ENCODE measurements around the gene GPR21.

GPR21 gene

GRCh38 chr9:123063896-123064295 lies 30.4 kb downstream of the GPR21 start:
- DNase-seq: no peak
- Mint-ChIP-seq H3K27ac (no peak overlapping the region), H3K27me3 (no peaks in the 10 kb centered on the region)

GRCh38 chr9:123064716-123065115 lies 31.2 kb downstream of the GPR21 start:
- Mint-ChIP-seq H3K4me1 (no peaks in the 10 kb centered on the region), H3K36me3 (peaks cover 13% of the 10 kb centered on the region), H3K4me3 (no peak overlapping the region), H3K27me3 (no peaks in the 10 kb centered on the region), H3K27ac (no peak overlapping the region), H3K9me3 (no peaks in the 10 kb centered on the region)
- CTCF ChIA-PET: no interaction called here
- DNase-seq: no peak

More at GRCh38 chr9:123063896-123064295, 30.4 kb downstream of the GPR21 start:
- Mint-ChIP-seq H3K4me3 (no peak overlapping the region), H3K9me3 (no peaks in the 10 kb centered on the region), H3K4me1 (no peaks in the 10 kb centered on the region), H3K36me3 (peaks cover 13% of the 10 kb centered on the region)
- CTCF ChIA-PET: interaction anchor here (1.0 to 1.5 kb wide), 2 partner anchors 14 to 286 kb away, joined by 3 read pairs; no protein-coding TSS in a partner anchor

- H3K27me3 Mint-ChIP-seq: no peaks in the 10 kb centered on the region
- no peak overlapping the region for H3K27ac Mint-ChIP-seq
- CTCF ChIA-PET: no interaction called here
- H3K4me1 Mint-ChIP-seq: no peaks in the 10 kb centered on the region
- H3K4me3 Mint-ChIP-seq: no peak overlapping the region
- no peaks in the 10 kb centered on the region for H3K9me3 Mint-ChIP-seq
- DNase-seq: no peak
- peaks cover 13% of the 10 kb centered on the region for H3K36me3 Mint-ChIP-seq
Observed at GRCh38 chr9:123065196-123065595, 31.7 kb downstream of the GPR21 start.

- Mint-ChIP-seq H3K4me1 (no peaks in the 10 kb centered on the region), H3K27ac (no peak overlapping the region), H3K4me3 (no peak overlapping the region), H3K36me3 (peaks cover 20% of the 10 kb centered on the region), H3K27me3 (no peaks in the 10 kb centered on the region), H3K9me3 (no peaks in the 10 kb centered on the region)
- DNase-seq: no peak
- CTCF ChIA-PET: no interaction called here
Observed at GRCh38 chr9:123067136-123067535, 33.7 kb downstream of the GPR21 start.

- DNase-seq: no peak
- Mint-ChIP-seq H3K27ac (no peak overlapping the region), H3K36me3 (peaks cover 20% of the 10 kb centered on the region)
Observed at GRCh38 chr9:123069010-123069481, 35.6 kb downstream of the GPR21 start.

GRCh38 chr9:123070198-123070597 lies 36.7 kb downstream of the GPR21 start:
- H3K27ac Mint-ChIP-seq: no peak overlapping the region
- CTCF ChIA-PET: interaction anchor here (1.0 kb wide), 1 partner anchor 23 kb away, joined by 3 read pairs; no protein-coding TSS in a partner anchor
- no peaks in the 10 kb centered on the region for H3K27me3 Mint-ChIP-seq
- no peak for DNase-seq
- no peak overlapping the region for H3K4me3 Mint-ChIP-seq
- no peaks in the 10 kb centered on the region for H3K9me3 Mint-ChIP-seq
- no peaks in the 10 kb centered on the region for H3K4me1 Mint-ChIP-seq
- peaks cover 21% of the 10 kb centered on the region for H3K36me3 Mint-ChIP-seq

More at GRCh38 chr9:123069010-123069481, 35.6 kb downstream of the GPR21 start:
- Mint-ChIP-seq H3K9me3 (no peaks in the 10 kb centered on the region), H3K27me3 (no peaks in the 10 kb centered on the region), H3K4me3 (no peak overlapping the region), H3K4me1 (no peaks in the 10 kb centered on the region)
- CTCF ChIA-PET: interaction anchor here (0.6 to 1.1 kb wide), 2 partner anchors 11 to 656 kb away, joined by 3 read pairs; no protein-coding TSS in a partner anchor

GRCh38 chr9:123072407-123072995 lies 39.0 kb downstream of the GPR21 start:
- no peaks in the 10 kb centered on the region for H3K4me1 Mint-ChIP-seq
- no peak overlapping the region for H3K27ac Mint-ChIP-seq
- H3K36me3 Mint-ChIP-seq: peaks cover 11% of the 10 kb centered on the region
- CTCF ChIA-PET: interaction anchor here (1.4 kb wide), 1 partner anchor 277 kb away, joined by 3 read pairs; no protein-coding TSS in a partner anchor
- DNase-seq: no peak
- no peak overlapping the region for H3K4me3 Mint-ChIP-seq
- H3K9me3 Mint-ChIP-seq: no peaks in the 10 kb centered on the region
- no peaks in the 10 kb centered on the region for H3K27me3 Mint-ChIP-seq

- no peaks in the 10 kb centered on the region for H3K27me3 Mint-ChIP-seq
- peaks cover 11% of the 10 kb centered on the region for H3K36me3 Mint-ChIP-seq
- no peak overlapping the region for H3K27ac Mint-ChIP-seq
Observed at GRCh38 chr9:123073441-123073840, 40.0 kb downstream of the GPR21 start.

GRCh38 chr9:123073991-123074422 lies 40.5 kb downstream of the GPR21 start:
- no peaks in the 10 kb centered on the region for H3K27me3 Mint-ChIP-seq
- H3K4me3 Mint-ChIP-seq: no peak overlapping the region
- no peaks in the 10 kb centered on the region for H3K4me1 Mint-ChIP-seq
- CTCF ChIA-PET: interaction anchor here (1.6 kb wide), 1 partner anchor 276 kb away, joined by 4 read pairs; no protein-coding TSS in a partner anchor
- H3K27ac Mint-ChIP-seq: no peak overlapping the region
- no peak for DNase-seq
- H3K9me3 Mint-ChIP-seq: no peaks in the 10 kb centered on the region
- H3K36me3 Mint-ChIP-seq: peaks cover 13% of the 10 kb centered on the region

More at GRCh38 chr9:123073441-123073840, 40.0 kb downstream of the GPR21 start:
- DNase-seq: no peak
- CTCF ChIA-PET: interaction anchor here (1.4 kb wide), 1 partner anchor 276 kb away, joined by 3 read pairs; no protein-coding TSS in a partner anchor
- Mint-ChIP-seq H3K4me1 (no peaks in the 10 kb centered on the region), H3K9me3 (no peaks in the 10 kb centered on the region), H3K4me3 (no peak overlapping the region)

GRCh38 chr9:123074628-123075027 lies 41.2 kb downstream of the GPR21 start:
- Mint-ChIP-seq H3K27ac (no peak overlapping the region), H3K27me3 (no peaks in the 10 kb centered on the region), H3K4me3 (no peak overlapping the region), H3K4me1 (no peaks in the 10 kb centered on the region), H3K9me3 (no peaks in the 10 kb centered on the region), H3K36me3 (peaks cover 13% of the 10 kb centered on the region)
- no peak for DNase-seq
- CTCF ChIA-PET: interaction anchor here (1.6 kb wide), 1 partner anchor 275 kb away, joined by 4 read pairs; no protein-coding TSS in a partner anchor

GRCh38 chr9:123080444-123080843 lies 47.0 kb downstream of the GPR21 start:
- Mint-ChIP-seq H3K4me3 (no peak overlapping the region), H3K27ac (no peak overlapping the region), H3K27me3 (no peaks in the 10 kb centered on the region), H3K9me3 (no peaks in the 10 kb centered on the region), H3K36me3 (peaks cover 15% of the 10 kb centered on the region), H3K4me1 (no peaks in the 10 kb centered on the region)
- no peak for DNase-seq
- CTCF ChIA-PET: interaction anchor here (0.9 to 4.7 kb wide), 7 partner anchors 11 to 307 kb away, joined by 3 to 48 read pairs (median 3); no protein-coding TSS in a partner anchor

GRCh38 chr9:123081824-123082223 lies 48.4 kb downstream of the GPR21 start:
- H3K27ac Mint-ChIP-seq: no peak overlapping the region
- CTCF ChIA-PET: interaction anchor here (0.8 to 4.7 kb wide), 6 partner anchors 12 to 304 kb away, joined by 3 to 48 read pairs (median 6); no protein-coding TSS in a partner anchor
- H3K36me3 Mint-ChIP-seq: peaks cover 18% of the 10 kb centered on the region
- DNase-seq: peak; percentile 43
- H3K9me3 Mint-ChIP-seq: no peaks in the 10 kb centered on the region
- no peaks in the 10 kb centered on the region for H3K4me1 Mint-ChIP-seq
- no peaks in the 10 kb centered on the region for H3K27me3 Mint-ChIP-seq
- H3K4me3 Mint-ChIP-seq: no peak overlapping the region

- DNase-seq: no peak
- Mint-ChIP-seq H3K27me3 (no peaks in the 10 kb centered on the region), H3K4me1 (no peaks in the 10 kb centered on the region), H3K36me3 (peaks cover 16% of the 10 kb centered on the region), H3K27ac (no peak overlapping the region), H3K9me3 (no peaks in the 10 kb centered on the region), H3K4me3 (no peak overlapping the region)
- CTCF ChIA-PET: interaction anchor here (1.0 to 4.7 kb wide), 3 partner anchors 218 to 266 kb away, joined by 3 to 48 read pairs (median 9); no protein-coding TSS in a partner anchor
Observed at GRCh38 chr9:123083680-123084079, 50.2 kb downstream of the GPR21 start.

GRCh38 chr9:123084256-123084655 lies 50.8 kb downstream of the GPR21 start:
- Mint-ChIP-seq H3K36me3 (peaks cover 15% of the 10 kb centered on the region), H3K9me3 (no peaks in the 10 kb centered on the region), H3K4me1 (no peaks in the 10 kb centered on the region), H3K27ac (no peak overlapping the region), H3K4me3 (no peak overlapping the region), H3K27me3 (no peaks in the 10 kb centered on the region)
- no peak for DNase-seq
- CTCF ChIA-PET: interaction anchor here (1.0 to 1.2 kb wide), 2 partner anchors 217 to 265 kb away, joined by 3 to 9 read pairs; no protein-coding TSS in a partner anchor
